ENCODE results near the gene EXTL1.

- TF ChIP-seq CTCF (IDR thresholded peaks at IDR 0.05 in 2 of 3, conservative IDR thresholded peaks at IDR 0.05 in 1 of 3; ENCODE audit: control insufficient read depth in 2 of 3, extremely low read depth in 1 of 3, insufficient read depth in 1 of 3, low read depth in 3 of 3, low read length in 3 of 3) (no peak), CREM (IDR thresholded peaks at IDR 0.05; ENCODE audit: low read depth) (no peak)
Measured at GRCh38 chr1:26038477-26038876, 16.9 kb downstream of the EXTL1 start.

All from GM12878 (cell line).